H9 (cell line): ENCODE data around the gene PICALM. TPM values are rescaled to one million over a fixed set of nuclear protein-coding genes. Genes with fewer than 3 reads are reported as not detected.

Experiments
- DNase-seq: peaks from one replicate; pipeline ENCODE4 v3.0.0-alpha.2; 2017
- H2AFZ ChIP-seq: one replicate; pipeline ENCODE4 v1.6.1; 2013; ENCODE audit warnings: mild to moderate bottlenecking, low read length, control low read depth, moderate library complexity
- H2AK5ac ChIP-seq: 2 replicates; pipeline ENCODE4 v1.6.1; 2013; ENCODE audit warnings: low read length, control low read depth, mixed read lengths; ENCODE audit not compliant: insufficient read length
- H2BK120ac ChIP-seq: one replicate; pipeline ENCODE4 v1.6.1; 2013; ENCODE audit warnings: low read depth, mild to moderate bottlenecking, low read length, control low read depth, inconsistent platforms; ENCODE audit not compliant: poor library complexity, severe bottlenecking
- H2BK12ac ChIP-seq: 2 replicates; pipeline ENCODE4 v1.6.1; 2013; ENCODE audit warnings: low read length, control low read depth, mixed read lengths, low read depth; ENCODE audit not compliant: insufficient read length
- H2BK15ac ChIP-seq: 2 replicates; pipeline ENCODE4 v1.6.1; 2013; ENCODE audit warnings: low read depth, low read length, control low read depth
- H2BK20ac ChIP-seq: one replicate; pipeline ENCODE4 v1.6.1; 2013; ENCODE audit warnings: low read depth, mild to moderate bottlenecking, low read length, control low read depth, inconsistent platforms; ENCODE audit not compliant: poor library complexity, severe bottlenecking
- H2BK5ac ChIP-seq: 2 replicates; pipeline ENCODE4 v1.6.1; 2013; ENCODE audit warnings: low read length, control low read depth, mixed read lengths; ENCODE audit not compliant: insufficient read length
- H3K14ac ChIP-seq: 2 replicates; pipeline ENCODE4 v1.6.1; 2013; ENCODE audit warnings: low read length, control low read depth; ENCODE audit not compliant: insufficient read depth
- H3K18ac ChIP-seq: 2 replicates; pipeline ENCODE4 v1.6.1; 2013; ENCODE audit warnings: low read depth, mild to moderate bottlenecking, mixed read lengths, low read length, control low read depth; ENCODE audit not compliant: insufficient read length
- H3K23ac ChIP-seq: 2 replicates; pipeline ENCODE4 v1.6.1; 2013; ENCODE audit warnings: low read length, control low read depth, mixed read lengths, low read depth; ENCODE audit not compliant: insufficient read length
- H3K23me2 ChIP-seq: 2 replicates; pipeline ENCODE4 v1.6.1; 2013; ENCODE audit warnings: low read depth, mild to moderate bottlenecking, mixed read lengths, low read length, control low read depth; ENCODE audit not compliant: insufficient read length, poor library complexity, severe bottlenecking
- H3K27ac ChIP-seq: 2 replicates; pipeline ENCODE4 v1.5.1; 2013; ENCODE audit warnings: low read length, control low read depth, mixed read lengths, low read depth; ENCODE audit not compliant: insufficient read length
- H3K27me3 ChIP-seq: 2 replicates; pipeline ENCODE4 v1.6.1; 2013; ENCODE audit warnings: low read length, control low read depth, inconsistent platforms; ENCODE audit not compliant: insufficient read depth
- H3K4ac ChIP-seq: 2 replicates; pipeline ENCODE4 v1.6.1; 2013; ENCODE audit warnings: low read depth, mild to moderate bottlenecking, control low read depth, inconsistent platforms, low read length, moderate library complexity
- H3K4me1 ChIP-seq: 2 replicates; pipeline ENCODE4 v1.6.1; 2013; ENCODE audit warnings: low read length, control low read depth, inconsistent platforms; ENCODE audit not compliant: insufficient read depth
- H3K4me2 ChIP-seq: 2 replicates; pipeline ENCODE4 v1.6.1; 2013; ENCODE audit warnings: low read length, control low read depth, mixed read lengths; ENCODE audit not compliant: insufficient read length, insufficient read depth
- H3K56ac ChIP-seq: 2 replicates; pipeline ENCODE4 v1.6.1; 2013; ENCODE audit warnings: low read depth, mild to moderate bottlenecking, mixed read lengths, low read length, control low read depth; ENCODE audit not compliant: insufficient read length
- H3K79me1 ChIP-seq: 2 replicates; pipeline ENCODE4 v1.6.1; 2013; ENCODE audit warnings: low read depth, mild to moderate bottlenecking, moderate library complexity, low read length, control low read depth, inconsistent platforms; ENCODE audit not compliant: insufficient read depth, poor library complexity, severe bottlenecking
- H3K79me2 ChIP-seq: 2 replicates; pipeline ENCODE4 v1.6.1; 2013; ENCODE audit warnings: low read length, control low read depth, inconsistent platforms; ENCODE audit not compliant: insufficient read depth
- H3K9ac ChIP-seq: 2 replicates; pipeline ENCODE4 v1.6.1; 2013; ENCODE audit warnings: low read length, control low read depth, mixed read lengths; ENCODE audit not compliant: insufficient read length; ENCODE audit errors: extremely low read depth
- H3K9me3 ChIP-seq: one replicate; pipeline ENCODE4 v1.6.1; 2013; ENCODE audit warnings: low read depth, low read length, inconsistent platforms; ENCODE audit not compliant: control insufficient read depth
- H3T11ph ChIP-seq: one replicate; pipeline ENCODE4 v1.6.1; 2013; ENCODE audit warnings: mild to moderate bottlenecking, low read length, control low read depth, inconsistent platforms
- H4K20me1 ChIP-seq: one replicate; pipeline ENCODE4 v1.6.1; 2013; ENCODE audit not compliant: control insufficient read depth, insufficient read length, insufficient read depth
- H4K5ac ChIP-seq: 2 replicates; pipeline ENCODE4 v1.6.1; 2013; ENCODE audit warnings: low read depth, mild to moderate bottlenecking, mixed read lengths, low read length, control low read depth; ENCODE audit not compliant: insufficient read length
- H4K8ac ChIP-seq: replicated peaks from 2 replicates; pipeline ENCODE4 v1.6.1; 2013; ENCODE audit warnings: low read length, control low read depth, mixed read lengths, low read depth; ENCODE audit not compliant: insufficient read length
- H4K91ac ChIP-seq: 2 replicates; pipeline ENCODE4 v1.6.1; 2013; ENCODE audit warnings: low read depth, mild to moderate bottlenecking, moderate library complexity, mixed read lengths, low read length, control low read depth; ENCODE audit not compliant: insufficient read length
- H3K27ac Mint-ChIP-seq, 3 experiments: 2 replicates in 2 of 3; 3 replicates in 1 of 3; pipeline ENCODE4 v1.8.0; 2020 to 2021; ENCODE audit warnings: mixed read lengths in 3 of 3, mild to moderate bottlenecking in 1 of 3, moderate library complexity in 1 of 3
- H3K27me3 Mint-ChIP-seq: 2 replicates; pipeline ENCODE4 v1.8.0; 2021; ENCODE audit warnings: low read depth, mild to moderate bottlenecking, moderate library complexity, mixed read lengths
- H3K36me3 Mint-ChIP-seq, 3 experiments: 2 replicates in 2 of 3; 3 replicates in 1 of 3; pipeline ENCODE4 v1.8.0; 2020 to 2021; ENCODE audit warnings: low read depth in 3 of 3, mixed read lengths in 3 of 3; ENCODE audit not compliant: insufficient read depth in 1 of 3
- H3K4me1 Mint-ChIP-seq, 2 experiments: 2 replicates each; pipeline ENCODE4 v1.8.0; 2020; ENCODE audit warnings: mixed read lengths in 2 of 2
- H3K4me3 Mint-ChIP-seq, 2 experiments: 2 replicates in 1 of 2; 3 replicates in 1 of 2; pipeline ENCODE4 v1.8.0; 2020 to 2021; ENCODE audit warnings: mild to moderate bottlenecking in 2 of 2, mixed read lengths in 2 of 2, moderate library complexity in 1 of 2
- H3K9me3 Mint-ChIP-seq, 2 experiments: 2 replicates in 1 of 2; 3 replicates in 1 of 2; pipeline ENCODE4 v1.8.0; 2020; ENCODE audit warnings: mild to moderate bottlenecking in 2 of 2, mixed read lengths in 2 of 2, moderate library complexity in 1 of 2
- CTCF ChIP-seq: fragments of 200-600 bp; sonication (generic); conservative IDR thresholded peaks from 3 replicates; pipeline ENCODE4 v1.8.0; 2021; ENCODE audit warnings: antibody characterized with exemption, mild to moderate bottlenecking
- WGBS: extraction: QIAGEN DNeasy Blood & Tissue Kit; methylation state at CpG from one replicate; pipeline ENCODE4 v1.1.7; 2013; ENCODE audit warnings: missing lambda C conversion rate, low lambda C conversion rate, mixed read lengths; ENCODE audit not compliant: insufficient read length; ENCODE audit errors: extremely low coverage; 5-methylcytosine and 5-hydroxymethylcytosine counted together
- total RNA-seq: library from RNA; stranded (reverse); gene quantifications from 2 replicates; pipeline ENCODE4 v1.2.1, GENCODE V29; 2021

PICALM gene
- total RNA-seq, 1 experiment from 2014 or later: 76.4 TPM

GRCh38 chr11:85961930-85962363 lies 106.9 kb downstream of the PICALM start:
- Mint-ChIP-seq H3K27me3 (no peaks in the 10 kb centered on the region), H3K27ac (peak overlapping the region in 1 of 3 experiments; percentile 41; a peak in 2 of 7 replicates), H3K36me3 (peaks cover 3 to 59% (median 26%) of the 10 kb centered on the region in 3 experiments; a peak in 6 of 7 replicates), H3K9me3 (no peaks in the 10 kb centered on the region), H3K4me3 (no peak overlapping the region), H3K4me1 (no peaks in the 10 kb centered on the region)
- H3K79me1 ChIP-seq: no peaks in the 10 kb centered on the region
- H3K9ac ChIP-seq: no peak overlapping the region
- H4K20me1 ChIP-seq: no peaks in the 10 kb centered on the region
- no peaks in the 10 kb centered on the region for H3K27me3 ChIP-seq
- no peaks in the 10 kb centered on the region for H3K4me1 ChIP-seq
- H3K23me2 ChIP-seq: no peaks in the 10 kb centered on the region
- H3K23ac ChIP-seq: no peak overlapping the region
- no peak overlapping the region for H2BK12ac ChIP-seq
- WGBS: no CpG with 5 or more reads among the region's 5 CpGs
- H3K14ac ChIP-seq: no peak overlapping the region
- no peak overlapping the region for H2AFZ ChIP-seq
- no peaks in the 10 kb centered on the region for H3K79me2 ChIP-seq
- H3K27ac ChIP-seq: no peak overlapping the region
- H4K5ac ChIP-seq: no peak overlapping the region
- no peak overlapping the region for H3K56ac ChIP-seq
- H4K8ac ChIP-seq: no peak overlapping the region
- TF ChIP-seq CTCF: no peak
- no peak overlapping the region for H3T11ph ChIP-seq
- H2BK120ac ChIP-seq: no peak overlapping the region
- H2BK20ac ChIP-seq: no peak overlapping the region
- H4K91ac ChIP-seq: no peak overlapping the region
- no peak overlapping the region for H2AK5ac ChIP-seq
- no peaks in the 10 kb centered on the region for H3K9me3 ChIP-seq
- H3K4ac ChIP-seq: no peak overlapping the region
- H2BK5ac ChIP-seq: no peak overlapping the region
- H3K4me2 ChIP-seq: no peak overlapping the region
- DNase-seq: no peak
- no peak overlapping the region for H2BK15ac ChIP-seq
- no peak overlapping the region for H3K18ac ChIP-seq
